IMR-90 (cell line): ENCODE results near the gene KDM1A. TPM values are rescaled to one million over a fixed set of nuclear protein-coding genes. Genes with fewer than 3 reads are reported as not detected.

Experiments used
- ATAC-seq: fragments of 200-7000 bp; cut with Tn5 transposase; 2 replicates; pipeline ENCODE4 v1.9.1; 2020; ENCODE audit warnings: low read depth, mild to moderate bottlenecking, moderate library complexity
- BruUV-seq: library from RNA; stranded (reverse); fragments of 400-500 nt; replicated peaks from 2 replicates; lab custom pipeline; 2021; lab: Mats Ljungman, UMichigan
- CTCF ChIA-PET: fragments of 300-600 bp; formaldehyde crosslinking; extraction: SDS; loops from one replicate; lab custom pipeline; 2021; ENCODE audit warnings: antibody characterized with exemption; lab: Yijun Ruan, JAX
- POLR2A ChIA-PET: fragments of 300-600 bp; sonication (Branson Sonifier 250); formaldehyde crosslinking; loops from one replicate; lab custom pipeline; 2022; ENCODE audit warnings: antibody characterized with exemption; ENCODE audit not compliant: unreplicated experiment; lab: Charles Lee
- DNase-seq: peaks from one replicate; pipeline ENCODE4 v3.0.0; 2013
- H2AFZ ChIP-seq: replicated peaks from 2 replicates; pipeline ENCODE3; 2013; ENCODE audit warnings: low read length, mild to moderate bottlenecking; ENCODE audit not compliant: poor library complexity
- H2AK5ac ChIP-seq: 2 replicates; pipeline ENCODE4 v1.6.1; 2013; ENCODE audit warnings: low read depth, low read length, inconsistent platforms
- H2AK9ac ChIP-seq: replicated peaks from 2 replicates; pipeline ENCODE3; 2013; ENCODE audit warnings: mild to moderate bottlenecking, low read depth, low read length, moderate library complexity; ENCODE audit not compliant: poor library complexity
- H2BK120ac ChIP-seq: 2 replicates; pipeline ENCODE4 v1.6.1; 2013; ENCODE audit warnings: low read depth, low read length, inconsistent platforms
- H2BK15ac ChIP-seq: 3 replicates; pipeline ENCODE4 v1.6.1; 2013; ENCODE audit warnings: low read depth, low read length, inconsistent platforms
- H2BK20ac ChIP-seq: 2 replicates; pipeline ENCODE4 v1.6.1; 2013; ENCODE audit warnings: low read depth, mild to moderate bottlenecking, inconsistent platforms, low read length, moderate library complexity
- H2BK5ac ChIP-seq: 2 replicates; pipeline ENCODE4 v1.6.1; 2013; ENCODE audit warnings: mild to moderate bottlenecking, low read depth, low read length, inconsistent platforms; ENCODE audit not compliant: poor library complexity, severe bottlenecking
- H3K14ac ChIP-seq: replicated peaks from 2 replicates; pipeline ENCODE4 v1.6.1; 2013; ENCODE audit warnings: low read depth, low read length, inconsistent platforms
- H3K18ac ChIP-seq: 2 replicates; pipeline ENCODE4 v1.6.1; 2013; ENCODE audit warnings: low read depth, low read length, control low read depth
- H3K23ac ChIP-seq: 2 replicates; pipeline ENCODE4 v1.6.1; 2013; ENCODE audit warnings: low read depth, low read length, inconsistent platforms
- H3K27ac ChIP-seq: 2 replicates; pipeline ENCODE4 v1.5.1; 2013; ENCODE audit warnings: mild to moderate bottlenecking, control low read depth, low read length; ENCODE audit not compliant: insufficient read depth
- H3K27me3 ChIP-seq: 2 replicates; pipeline ENCODE4 v1.6.1; 2013; ENCODE audit warnings: low read length; ENCODE audit not compliant: control insufficient read depth, insufficient read depth
- H3K36me3 ChIP-seq: 2 replicates; pipeline ENCODE4 v1.6.1; 2013; ENCODE audit warnings: low read length, mixed read lengths; ENCODE audit not compliant: control insufficient read depth, insufficient read depth
- H3K4ac ChIP-seq: 2 replicates; pipeline ENCODE4 v1.6.1; 2013; ENCODE audit warnings: low read depth, low read length, inconsistent platforms
- H3K4me1 ChIP-seq: 2 replicates; pipeline ENCODE4 v1.6.1; 2013; ENCODE audit warnings: low read length, mixed read lengths; ENCODE audit not compliant: control insufficient read depth, insufficient read depth
- H3K4me2 ChIP-seq: 2 replicates; pipeline ENCODE4 v1.6.1; 2013; ENCODE audit warnings: low read depth, mild to moderate bottlenecking, control low read depth, low read length, moderate library complexity
- H3K4me3 ChIP-seq: 2 replicates; pipeline ENCODE4 v1.5.1; 2013; ENCODE audit warnings: low read depth, mild to moderate bottlenecking, control low read depth, low read length, moderate library complexity; ENCODE audit not compliant: insufficient read depth
- H3K56ac ChIP-seq: 2 replicates; pipeline ENCODE4 v1.6.1; 2013; ENCODE audit warnings: low read length, inconsistent platforms; ENCODE audit not compliant: insufficient read depth; ENCODE audit errors: extremely low read depth
- H3K79me1 ChIP-seq, 2 experiments: 2 replicates each; pipeline ENCODE4 v1.6.1; 2013; ENCODE audit warnings: low read length in 2 of 2, inconsistent platforms in 1 of 2, low read depth in 1 of 2
- H3K9ac ChIP-seq: 2 replicates; pipeline ENCODE4 v1.6.1; 2013; ENCODE audit warnings: low read depth, low read length, control low read depth
- H3K9me1 ChIP-seq: 2 replicates; pipeline ENCODE4 v1.6.1; 2013; ENCODE audit warnings: low read length, inconsistent platforms; ENCODE audit not compliant: insufficient read depth
- H3K9me3 ChIP-seq: 2 replicates; pipeline ENCODE4 v1.6.1; 2013; ENCODE audit warnings: low read length; ENCODE audit not compliant: control insufficient read depth, insufficient read depth
- H4K20me1 ChIP-seq: 2 replicates; pipeline ENCODE4 v1.6.1; 2013; ENCODE audit warnings: low read length, inconsistent platforms; ENCODE audit not compliant: insufficient read depth
- H4K5ac ChIP-seq: 2 replicates; pipeline ENCODE4 v1.6.1; 2013; ENCODE audit warnings: mild to moderate bottlenecking, low read depth, low read length, control low read depth
- H4K8ac ChIP-seq, 2 experiments: 2 replicates each; pipeline ENCODE4 v1.6.1; 2013; ENCODE audit warnings: low read depth in 2 of 2, low read length in 2 of 2, control low read depth in 1 of 2, inconsistent platforms in 1 of 2
- H4K91ac ChIP-seq: 2 replicates; pipeline ENCODE4 v1.6.1; 2013; ENCODE audit warnings: low read depth, low read length, inconsistent platforms; ENCODE audit not compliant: insufficient read depth
- CEBPB ChIP-seq: IDR thresholded peaks from 2 replicates; pipeline ENCODE4 v1.6.1; 2012; ENCODE audit warnings: low read depth, low read length, improper control_type of control experiment
- CHD1 ChIP-seq: IDR thresholded peaks from 2 replicates; pipeline ENCODE4 v1.6.1; 2012; ENCODE audit warnings: low read depth, low read length, improper control_type of control experiment
- CTCF ChIP-seq: conservative IDR thresholded peaks from 2 replicates; pipeline ENCODE4 v1.5.1; 2012; ENCODE audit warnings: mild to moderate bottlenecking, low read depth, low read length, improper control_type of control experiment
- ELK1 ChIP-seq: fragments of 150-350 bp; IDR thresholded peaks from 2 replicates; pipeline ENCODE4 v1.6.1; 2016; ENCODE audit warnings: low read depth, mild to moderate bottlenecking, low read length, moderate library complexity, borderline replicate concordance
- FOS ChIP-seq: fragments of 150-350 bp; IDR thresholded peaks from 2 replicates; pipeline ENCODE4 v1.6.1; 2016; ENCODE audit warnings: low read depth, low read length
- MAFK ChIP-seq: IDR thresholded peaks from 2 replicates; pipeline ENCODE4 v1.6.1; 2012; ENCODE audit warnings: low read depth, low read length, improper control_type of control experiment
- MAZ ChIP-seq: IDR thresholded peaks from 2 replicates; pipeline ENCODE4 v1.6.1; 2012; ENCODE audit warnings: low read depth, mild to moderate bottlenecking, low read length, improper control_type of control experiment, moderate library complexity, borderline replicate concordance
- MXI1 ChIP-seq: IDR thresholded peaks from 2 replicates; pipeline ENCODE4 v1.6.1; 2012; ENCODE audit warnings: low read depth, mild to moderate bottlenecking, low read length, moderate library complexity, borderline replicate concordance
- NFE2L2 ChIP-seq: fragments of 150-350 bp; IDR thresholded peaks from 2 replicates; pipeline ENCODE4 v1.6.1; 2016; ENCODE audit warnings: low read depth, mild to moderate bottlenecking, low read length
- POLR2A ChIP-seq: IDR thresholded peaks from 2 replicates; pipeline ENCODE4 v1.6.1; 2012; ENCODE audit warnings: mild to moderate bottlenecking, low read depth, low read length
- RAD21 ChIP-seq: IDR thresholded peaks from 2 replicates; pipeline ENCODE4 v1.6.1; 2012; ENCODE audit warnings: low read length, improper control_type of control experiment
- RCOR1 ChIP-seq: IDR thresholded peaks from 2 replicates; pipeline ENCODE4 v1.6.1; 2012; ENCODE audit warnings: mild to moderate bottlenecking, low read length, improper control_type of control experiment; ENCODE audit not compliant: insufficient replicate concordance
- RFX5 ChIP-seq: IDR thresholded peaks from 2 replicates; pipeline ENCODE4 v1.8.0; 2012; ENCODE audit warnings: low read depth, mild to moderate bottlenecking, low read length, moderate library complexity
- WGBS, 2 experiments: methylation state at CpG; one replicate each; pipeline versions ENCODE4 v1.1.5 to v1.1.7; 2013; ENCODE audit warnings: missing lambda C conversion rate in 2 of 2; ENCODE audit not compliant: insufficient read length in 1 of 2; ENCODE audit errors: extremely low coverage in 2 of 2; 5-methylcytosine and 5-hydroxymethylcytosine counted together
- dilution Hi-C: fragments of 300-500 bp; cut with HindIII; formaldehyde crosslinking; loops from one replicate; pipeline ENCODE4 v1.14.3; 2018; ENCODE audit warnings: low sequenced_read_pairs; ENCODE audit not compliant: unreplicated experiment
- in situ Hi-C: fragments of 300-500 bp; cut with MboI; formaldehyde crosslinking; loops from 3 replicates; pipeline ENCODE4 v1.14.3; 2019; ENCODE audit warnings: low sequenced_read_pairs, inconsistent platforms, mixed read lengths
- intact Hi-C: fragments of 100-400 bp; cut with micrococcal nuclease; formaldehyde crosslinking; loops from 2 replicates; pipeline ENCODE4 v1.10.0; 2022
- polyA plus RNA-seq, 3 experiments: library from polyadenylated mRNA; depleted of rRNA; stranded (reverse); fragments of >200 nt; gene quantifications; 2 replicates each; pipeline ENCODE4 v1.2.3, GENCODE V29; 2012; ENCODE audit warnings: low replicate concordance in 1 of 3
- total RNA-seq: library from RNA; depleted of rRNA; stranded (reverse); fragments of >200 nt; gene quantifications from 2 replicates; pipeline ENCODE4 v1.2.3, GENCODE V29; 2012

KDM1A gene
- total and polyA plus RNA-seq, 2 of the 4 experiments (the other 2 are of a cell fraction), result 58.7 to 104 TPM

GRCh38 chr1:23118957-23119792 lies 99.9 kb downstream of the KDM1A start (continued):
- no peak for TF ChIP-seq CEBPB

- Histone ChIP-seq H2AK9ac (no peak overlapping the region), H3K79me1 (peaks cover 11 to 90% of the 10 kb centered on the region in 2 experiments; a peak in 3 of 4 replicates), H4K5ac (no peak overlapping the region), H3K27me3 (no peaks in the 10 kb centered on the region), H3K18ac (no peak overlapping the region), H3K56ac (no peak overlapping the region), H3K9me3 (no peaks in the 10 kb centered on the region), H3K4ac (no peak overlapping the region), H3K9ac (no peak overlapping the region), H4K8ac (no peak overlapping the region), H3K4me1 (peaks cover 15% of the 10 kb centered on the region), H3K36me3 (no peaks in the 10 kb centered on the region), H3K4me3 (no peak overlapping the region), H3K23ac (no peak overlapping the region; the same call in 1 of the 2 replicates), H2BK120ac (no peak overlapping the region), H3K14ac (no peak overlapping the region; the same call in 1 of the 2 replicates), H3K27ac (no peak overlapping the region), H4K20me1 (peaks cover 77% of the 10 kb centered on the region), H2AFZ (no peak overlapping the region), H3K4me2 (no peak overlapping the region), H3K9me1 (peaks cover 24% of the 10 kb centered on the region), H2BK20ac (no peak overlapping the region), H4K91ac (no peak overlapping the region), H2AK5ac (no peak overlapping the region), H2BK5ac (no peak overlapping the region), H2BK15ac (no peak overlapping the region)
- in situ Hi-C loops, result no loop called here
- POLR2A ChIA-PET, result no interaction called here
- CTCF ChIA-PET, result no interaction called here
- intact Hi-C loops, result no loop called here
- DNase-seq, result no peak
- BruUV-seq, result no TSS peak
- WGBS, 2 experiments, result 100% methylated on average over 2 of the region's 3 CpGs; no CpG with 5 or more reads in 1 of the 2 experiments
- dilution Hi-C loops, result no loop called here
- no peak for ATAC-seq
- no peak for TF ChIP-seq NFE2L2
- no peak for TF ChIP-seq MXI1
- no peak for TF ChIP-seq CTCF
- TF ChIP-seq POLR2A, result no peak
- TF ChIP-seq MAFK, result no peak
- no peak for TF ChIP-seq RAD21
- no peak for TF ChIP-seq CHD1
- no peak for TF ChIP-seq MAZ
- TF ChIP-seq FOS, result no peak
- TF ChIP-seq RCOR1, result no peak
- no peak for TF ChIP-seq CEBPB
- no peak for TF ChIP-seq ELK1
- no peak for TF ChIP-seq RFX5
Measured at GRCh38 chr1:23120383-23120782, 101.1 kb downstream of the KDM1A start.
